HCT116 (cell line): ENCODE measurements around the gene FAM83B. TPM values are rescaled to one million over a fixed set of nuclear protein-coding genes. Genes with fewer than 3 reads are reported as not detected.

ENCODE experiments used
- ATAC-seq: fragments of 200-7000 bp; cut with Tn5 transposase; 2 replicates; pipeline ENCODE4 v1.9.1; 2020; ENCODE audit warnings: mild to moderate bottlenecking, moderate library complexity
- BruUV-seq: library from RNA; stranded (reverse); fragments of 400-500 nt; replicated peaks from 2 replicates; lab custom pipeline; 2021; lab: Mats Ljungman, UMichigan
- CTCF ChIA-PET: fragments of 300-600 bp; sonication (Branson Sonifier 250); formaldehyde crosslinking; loops from one replicate; lab custom pipeline; 2021; ENCODE audit warnings: antibody characterized with exemption; lab: Charles Lee
- POLR2A ChIA-PET: fragments of 300-600, 350-600 bp; sonication (Branson Sonifier 250); formaldehyde crosslinking; loops from one replicate; lab custom pipeline; 2021; ENCODE audit warnings: antibody characterized with exemption; lab: Charles Lee
- RAD21 ChIA-PET, 2 experiments: fragments of 300-600 bp; sonication (Branson Sonifier 250); formaldehyde crosslinking; loops; one replicate each; lab custom pipeline; 2023; ENCODE audit warnings: low total read pairs in 2 of 2; ENCODE audit not compliant: uncharacterized antibody in 2 of 2, unreplicated experiment in 2 of 2, low non-redundant PET in 1 of 2; lab: Charles Lee
- DNase-seq: peaks from one replicate; pipeline ENCODE4 v3.0.0-alpha.2; 2010; ENCODE audit warnings: low read depth, low spot score
- H2AFZ ChIP-seq: fragments of 200-600 bp; shearing (Covaris generic), sonication (generic); 2 replicates; pipeline ENCODE4 v1.6.1; 2017; ENCODE audit warnings: low read depth, mixed run types, mixed read lengths, antibody characterized with exemption, low read length; ENCODE audit not compliant: poor library complexity, severe bottlenecking
- H3K27ac ChIP-seq: 2 replicates; pipeline ENCODE4 v1.5.1; 2012; ENCODE audit warnings: low read depth, low read length
- H3K27me3 ChIP-seq: fragments of 200-600 bp; sonication (generic); 2 replicates; pipeline ENCODE4 v1.6.1; 2016; ENCODE audit warnings: mixed run types, low read length, mixed read lengths; ENCODE audit not compliant: insufficient read depth
- H3K36me3 ChIP-seq, 2 experiments: fragments of 200-500 bp in 1 of 2; fragments of 200-600 bp in 1 of 2; sonication (Bioruptor generic) in 1 of 2; sonication (generic) in 1 of 2; 2 replicates each; pipeline versions ENCODE4 v1.5.1 to v1.6.1; 2014 to 2016; ENCODE audit warnings: low read length in 2 of 2, inconsistent platforms in 1 of 2, mixed read lengths in 1 of 2, mixed run types in 1 of 2; ENCODE audit not compliant: insufficient read depth in 2 of 2, control insufficient read depth in 1 of 2
- H3K4me1 ChIP-seq, 2 experiments: fragments of 200-600 bp in 1 of 2; sonication (generic) in 1 of 2; 2 replicates each; pipeline versions ENCODE4 v1.5.1 to v1.6.1; 2012 to 2017; ENCODE audit warnings: low read length in 2 of 2, inconsistent platforms in 1 of 2, mild to moderate bottlenecking in 1 of 2, mixed read lengths in 1 of 2, mixed run types in 1 of 2, moderate library complexity in 1 of 2; ENCODE audit not compliant: insufficient read depth in 2 of 2, control insufficient read depth in 1 of 2
- H3K4me2 ChIP-seq: fragments of 200-600 bp; sonication (generic); 2 replicates; pipeline ENCODE4 v1.6.1; 2017; ENCODE audit warnings: mixed run types, low read length, mixed read lengths
- H3K4me3 ChIP-seq, 2 experiments: fragments of 200-600 bp in 1 of 2; sonication (generic) in 1 of 2; replicated peaks in 1 of 2; 2 replicates each; pipeline ENCODE4 v1.5.1; 2011 to 2016; ENCODE audit warnings: low read length in 2 of 2, control low read depth in 1 of 2, low read depth in 1 of 2, mild to moderate bottlenecking in 1 of 2, mixed read lengths in 1 of 2, mixed run types in 1 of 2
- H3K79me2 ChIP-seq: fragments of 200-600 bp; sonication (generic); 2 replicates; pipeline ENCODE4 v1.6.1; 2017; ENCODE audit warnings: mild to moderate bottlenecking, mixed run types, low read length, moderate library complexity, mixed read lengths; ENCODE audit not compliant: insufficient read depth
- H3K9ac ChIP-seq: fragments of 200-600 bp; sonication (generic); 2 replicates; pipeline ENCODE4 v1.6.1; 2016; ENCODE audit warnings: low read length, mixed read lengths
- H3K9me2 ChIP-seq: fragments of 200-600 bp; sonication (generic), shearing (Covaris generic); 2 replicates; pipeline ENCODE4 v1.6.1; 2017; ENCODE audit warnings: mixed run types, mild to moderate bottlenecking, moderate library complexity; ENCODE audit not compliant: insufficient read depth
- H3K9me3 ChIP-seq, 2 experiments: fragments of 200-500 bp in 1 of 2; fragments of 200-600 bp in 1 of 2; sonication (Bioruptor generic) in 1 of 2; sonication (generic) in 1 of 2; 2 replicates each; pipeline ENCODE4 v1.6.1; 2014 to 2017; ENCODE audit warnings: low read length in 2 of 2, mixed read lengths in 2 of 2, inconsistent platforms in 1 of 2, low read depth in 1 of 2, mild to moderate bottlenecking in 1 of 2, mixed run types in 1 of 2, moderate library complexity in 1 of 2; ENCODE audit not compliant: control insufficient read depth in 1 of 2, insufficient read depth in 1 of 2
- H4K20me1 ChIP-seq: fragments of 200-600 bp; sonication (generic), shearing (Covaris generic); 2 replicates; pipeline ENCODE4 v1.6.1; 2017; ENCODE audit warnings: mixed run types, mild to moderate bottlenecking, moderate library complexity; ENCODE audit not compliant: insufficient read depth
- ATF3 ChIP-seq: IDR thresholded peaks from 2 replicates; pipeline ENCODE4 v1.6.1; 2012
- CBX3 ChIP-seq: IDR thresholded peaks from 2 replicates; pipeline ENCODE4 v1.6.1; 2012; ENCODE audit warnings: low read depth
- CTCF ChIP-seq, 3 experiments: fragments of 200-600 bp in 1 of 3; sonication (generic) in 1 of 3; IDR thresholded peaks in 2 of 3; conservative IDR thresholded peaks in 1 of 3; 2 replicates each; pipeline ENCODE4 v1.5.1; 2012 to 2017; ENCODE audit warnings: low read depth in 2 of 3, low read length in 2 of 3, antibody characterized with exemption in 1 of 3, borderline replicate concordance in 1 of 3, control low read depth in 1 of 3, mild to moderate bottlenecking in 1 of 3, mixed read lengths in 1 of 3, mixed run types in 1 of 3, moderate library complexity in 1 of 3; ENCODE audit not compliant: insufficient read depth in 1 of 3
- ELF1 ChIP-seq: IDR thresholded peaks from 2 replicates; pipeline ENCODE4 v1.6.1; 2012; ENCODE audit warnings: low read depth, borderline replicate concordance
- FOSL1 ChIP-seq: IDR thresholded peaks from 2 replicates; pipeline ENCODE4 v1.6.1; 2012; ENCODE audit warnings: low read depth
- MAX ChIP-seq: IDR thresholded peaks from 2 replicates; pipeline ENCODE4 v1.6.1; 2012
- POLR2AphosphoS5 ChIP-seq: IDR thresholded peaks from 2 replicates; pipeline ENCODE4 v1.6.1; 2011; ENCODE audit warnings: mild to moderate bottlenecking, low read depth, low read length, moderate library complexity
- REST ChIP-seq: IDR thresholded peaks from 2 replicates; pipeline ENCODE4 v1.6.1; 2012; ENCODE audit warnings: low read depth
- SP1 ChIP-seq: IDR thresholded peaks from 2 replicates; pipeline ENCODE4 v1.6.1; 2012; ENCODE audit warnings: low read depth
- SRF ChIP-seq: IDR thresholded peaks from 2 replicates; pipeline ENCODE4 v1.6.1; 2012; ENCODE audit warnings: low read depth
- intact Hi-C: fragments of 100-400 bp; cut with micrococcal nuclease; formaldehyde crosslinking; loops from 2 replicates; pipeline ENCODE4 v1.10.0; 2022
- total RNA-seq: library from RNA; stranded (reverse); gene quantifications from one replicate; pipeline ENCODE4 v1.2.1, GENCODE V29; 2021; ENCODE audit not compliant: unreplicated experiment

The FAM83B gene
- total RNA-seq, 1 experiment from 2014 or later: 16.9 TPM

GRCh38 chr6:54907355-54907754, 60.8 kb downstream of the FAM83B start (continued):
- TF ChIP-seq ELF1 (no peak), FOSL1 (no peak), CBX3 (no peak), POLR2AphosphoS5 (no peak), ATF3 (no peak), SRF (no peak), MAX (no peak)

GRCh38 chr6:54909184-54909583, 62.6 kb downstream of the FAM83B start:
- no peaks in the 10 kb centered on the region for H3K9me3 ChIP-seq
- H3K4me3 ChIP-seq: no peak overlapping the region
- ChIA-PET POLR2A (no interaction called here), RAD21 (interaction anchor here in 1 of 2 experiments (0.6 kb wide), 1 partner anchor 21 kb away, joined by 4 read pairs; no protein-coding TSS in a partner anchor), CTCF (no interaction called here)
- intact Hi-C loops: no loop called here
- TF ChIP-seq CTCF (IDR thresholded peaks at IDR 0.05 in 2 of 3, conservative IDR thresholded peaks at IDR 0.05 in 1 of 3; ENCODE audit: borderline replicate concordance in 1 of 3, insufficient read depth in 1 of 3, low read depth in 2 of 3, low read length in 2 of 3): no peak
- no peak for TF ChIP-seq REST
- no peak for TF ChIP-seq SP1
- H4K20me1 ChIP-seq: no peaks in the 10 kb centered on the region
- no TSS peak for BruUV-seq
- H3K4me1 ChIP-seq: no peaks in the 10 kb centered on the region
- no peak overlapping the region for H3K9ac ChIP-seq
- H3K9me2 ChIP-seq: no peaks in the 10 kb centered on the region
- H3K79me2 ChIP-seq: no peaks in the 10 kb centered on the region
- no peak overlapping the region for H3K4me2 ChIP-seq
- DNase-seq: no peak
- H2AFZ ChIP-seq: no peak overlapping the region
- no peaks in the 10 kb centered on the region for H3K36me3 ChIP-seq
- ATAC-seq: no peak
- H3K27me3 ChIP-seq: no peaks in the 10 kb centered on the region
- H3K27ac ChIP-seq: no peak overlapping the region
